ENCODE data around the gene ADAP2. TPM values are rescaled to one million over a fixed set of nuclear protein-coding genes. Genes with fewer than 3 reads are reported as not detected.
"Not testable (repeated sequence)": the region's sequence is repeated elsewhere in the genome, so short reads cannot be mapped to it uniquely, and the experiment has no call there.

The ADAP2 gene
- total RNA-seq, 2 experiments from 2014 or later: 0.92 to 1.5 TPM

DNA sequence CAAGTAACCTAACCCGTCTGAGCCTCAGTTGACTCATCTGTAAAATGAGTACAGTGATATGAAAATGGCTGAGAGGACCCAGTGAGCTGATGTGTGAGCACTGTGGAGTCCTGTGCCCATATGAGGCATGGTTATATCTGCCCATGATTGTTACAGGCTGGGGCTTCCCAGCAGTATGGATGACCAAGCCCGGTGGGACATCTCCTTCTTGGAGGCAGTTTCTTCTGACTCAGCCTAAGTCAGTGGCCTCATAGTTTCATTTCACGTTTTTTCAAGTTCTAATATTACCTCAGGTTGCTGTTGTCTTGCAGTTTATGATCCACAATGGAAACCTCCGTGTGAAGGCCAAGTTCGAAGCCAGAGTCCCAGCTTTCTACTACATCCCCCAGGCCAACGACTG is 4.8 kb downstream of the ADAP2 start:
- TF ChIP-seq, protein P1, sequence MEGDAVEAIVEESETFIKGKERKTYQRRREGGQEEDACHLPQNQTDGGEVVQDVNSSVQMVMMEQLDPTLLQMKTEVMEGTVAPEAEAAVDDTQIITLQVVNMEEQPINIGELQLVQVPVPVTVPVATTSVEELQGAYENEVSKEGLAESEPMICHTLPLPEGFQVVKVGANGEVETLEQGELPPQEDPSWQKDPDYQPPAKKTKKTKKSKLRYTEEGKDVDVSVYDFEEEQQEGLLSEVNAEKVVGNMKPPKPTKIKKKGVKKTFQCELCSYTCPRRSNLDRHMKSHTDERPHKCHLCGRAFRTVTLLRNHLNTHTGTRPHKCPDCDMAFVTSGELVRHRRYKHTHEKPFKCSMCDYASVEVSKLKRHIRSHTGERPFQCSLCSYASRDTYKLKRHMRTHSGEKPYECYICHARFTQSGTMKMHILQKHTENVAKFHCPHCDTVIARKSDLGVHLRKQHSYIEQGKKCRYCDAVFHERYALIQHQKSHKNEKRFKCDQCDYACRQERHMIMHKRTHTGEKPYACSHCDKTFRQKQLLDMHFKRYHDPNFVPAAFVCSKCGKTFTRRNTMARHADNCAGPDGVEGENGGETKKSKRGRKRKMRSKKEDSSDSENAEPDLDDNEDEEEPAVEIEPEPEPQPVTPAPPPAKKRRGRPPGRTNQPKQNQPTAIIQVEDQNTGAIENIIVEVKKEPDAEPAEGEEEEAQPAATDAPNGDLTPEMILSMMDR (IDR thresholded peaks at IDR 0.05): no peak
- DNase-seq (no peak), ATAC-seq (no peak)
- intact Hi-C loops (cut with micrococcal nuclease): no loop called here
- ChIA-PET CTCF (interaction anchor here (1.2 kb wide), 1 partner anchor 290 kb away, joined by 3 read pairs; no protein-coding TSS in a partner anchor), POLR2A (no interaction called here)
- Mint-ChIP-seq H3K9me3 (no peaks in the 10 kb centered on the region), H3K27ac (no peak overlapping the region), H3K4me3 (no peak overlapping the region), H3K4me1 (ENCODE audit: low read depth) (peaks cover 7% of the 10 kb centered on the region), H3K36me3 (ENCODE audit: low read depth) (no peaks in the 10 kb centered on the region), H3K27me3 (peaks cover 32% of the 10 kb centered on the region)

DNA sequence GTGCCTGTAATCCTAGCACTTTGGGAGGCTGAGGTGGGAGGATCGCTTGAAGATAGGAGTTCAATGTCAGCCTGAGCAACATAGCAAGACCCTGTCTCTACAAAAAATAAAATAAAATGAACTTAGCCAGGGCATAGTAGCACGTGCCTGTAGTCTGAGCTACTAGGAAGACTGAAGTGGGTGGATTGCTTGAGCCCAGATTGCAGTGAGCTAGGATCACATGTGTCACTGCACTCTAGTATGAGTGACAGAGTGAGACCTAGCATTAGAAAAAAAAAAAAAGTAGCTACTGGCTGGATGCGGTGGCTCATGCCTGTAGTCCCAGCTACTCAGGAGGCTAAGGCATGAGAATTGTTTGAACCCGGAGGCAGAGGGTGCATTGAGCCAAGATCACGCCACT is 6.0 kb downstream of the ADAP2 start:
- Mint-ChIP-seq H3K27me3 (peaks cover 25% of the 10 kb centered on the region), H3K4me1 (ENCODE audit: low read depth) (peaks cover 3% of the 10 kb centered on the region), H3K27ac (no peak overlapping the region), H3K36me3 (ENCODE audit: low read depth) (no peaks in the 10 kb centered on the region), H3K4me3 (no peak overlapping the region), H3K9me3 (no peaks in the 10 kb centered on the region)
- ATAC-seq (no peak), DNase-seq (no peak)
- ChIA-PET CTCF (no interaction called here), POLR2A (no interaction called here)
- TF ChIP-seq, protein P1 (IDR thresholded peaks at IDR 0.05): no peak
- intact Hi-C loops (cut with micrococcal nuclease): no loop called here

DNA sequence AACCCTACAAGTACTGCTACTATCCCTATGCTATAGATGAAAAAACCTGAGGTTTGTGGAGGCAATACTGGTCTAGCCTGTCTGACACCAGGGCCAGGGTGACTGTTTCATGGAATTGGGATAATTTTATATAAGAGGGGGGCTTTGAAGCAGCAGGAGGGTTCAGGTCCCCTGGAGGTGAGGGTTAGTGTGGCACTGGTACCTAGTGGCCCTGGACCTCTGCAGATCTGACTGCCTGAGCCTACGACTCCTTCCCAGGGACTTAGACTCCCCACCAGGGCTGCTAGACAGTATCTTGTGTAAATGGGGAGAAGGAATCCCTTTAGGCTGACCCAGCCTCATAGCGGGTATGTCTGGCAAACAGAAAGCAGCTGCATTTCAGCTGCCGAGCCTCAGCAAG is 6.8 kb downstream of the ADAP2 start:
- Mint-ChIP-seq H3K9me3 (no peaks in the 10 kb centered on the region), H3K27me3 (peaks cover 20% of the 10 kb centered on the region), H3K27ac (no peak overlapping the region), H3K4me3 (no peak overlapping the region), H3K36me3 (ENCODE audit: low read depth) (no peaks in the 10 kb centered on the region), H3K4me1 (ENCODE audit: low read depth) (no peaks in the 10 kb centered on the region)
- intact Hi-C loops (cut with micrococcal nuclease): no loop called here
- DNase-seq (no peak), ATAC-seq (no peak)
- POLR2A ChIA-PET: no interaction called here
- CTCF ChIA-PET: no interaction called here
- TF ChIP-seq, protein P1 (IDR thresholded peaks at IDR 0.05): no peak

DNA sequence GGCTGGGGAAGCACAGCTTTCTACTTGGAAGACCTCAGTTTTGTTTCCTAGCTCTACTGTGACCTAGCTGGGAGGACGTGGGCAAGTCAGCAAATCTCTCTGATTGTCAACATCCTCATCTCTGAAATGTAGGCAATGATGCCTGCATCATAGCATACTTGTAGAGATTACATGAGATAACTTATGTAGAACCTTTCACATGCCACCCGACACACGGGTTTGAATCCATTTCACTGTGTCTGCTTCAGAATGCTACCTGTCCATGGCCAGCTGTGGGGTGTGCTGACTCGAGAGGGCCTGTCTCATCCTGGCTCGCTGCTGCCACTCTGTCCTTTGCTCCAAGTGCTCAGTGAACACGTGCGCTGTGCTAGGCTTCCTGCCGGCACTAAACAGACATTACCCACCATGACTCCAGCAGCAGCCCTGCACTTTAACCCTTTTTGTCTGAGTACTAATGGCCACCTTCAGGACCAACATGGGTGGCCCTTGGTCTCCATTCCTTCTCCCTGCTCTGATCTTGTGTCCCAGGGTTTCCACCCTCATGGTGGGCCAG is 7.4 kb downstream of the ADAP2 start:
- H3K9me3 Mint-ChIP-seq: no peaks in the 10 kb centered on the region
- no peak overlapping the region for H3K4me3 Mint-ChIP-seq
- H3K4me1 Mint-ChIP-seq (ENCODE audit: low read depth): no peaks in the 10 kb centered on the region
- DNase-seq (no peak), ATAC-seq (no peak)
- H3K36me3 Mint-ChIP-seq (ENCODE audit: low read depth): no peaks in the 10 kb centered on the region
- ChIA-PET POLR2A (no interaction called here), CTCF (no interaction called here)
- TF ChIP-seq, protein P1 (IDR thresholded peaks at IDR 0.05): no peak
- intact Hi-C loops (cut with micrococcal nuclease): no loop called here
- no peak overlapping the region for H3K27ac Mint-ChIP-seq
- peaks cover 17% of the 10 kb centered on the region for H3K27me3 Mint-ChIP-seq

DNA sequence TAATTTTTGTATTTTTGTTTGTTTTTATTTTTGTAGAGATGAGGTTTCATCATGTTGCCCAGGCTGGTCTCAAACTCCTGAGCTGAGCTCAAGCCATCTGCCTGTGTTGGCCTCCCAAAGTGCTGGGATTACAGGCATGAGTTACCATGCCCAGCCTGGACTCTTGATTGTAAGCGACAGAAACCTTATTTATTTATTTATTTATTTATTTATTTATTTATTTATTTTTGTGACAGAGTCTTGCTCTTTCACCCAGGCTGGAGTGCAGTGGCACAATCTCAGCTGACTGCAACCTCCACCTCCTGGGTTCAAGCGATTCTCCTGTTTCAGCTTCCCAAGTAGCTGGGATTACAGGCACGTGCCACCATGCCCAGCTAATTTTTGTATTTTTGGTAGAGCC is 8.1 kb downstream of the ADAP2 start:
- H3K4me1 Mint-ChIP-seq (ENCODE audit: low read depth); intact Hi-C loops (cut with micrococcal nuclease); H3K36me3 Mint-ChIP-seq (ENCODE audit: low read depth); POLR2A ChIA-PET; H3K27ac Mint-ChIP-seq; CTCF ChIA-PET; H3K9me3 Mint-ChIP-seq; H3K4me3 Mint-ChIP-seq; DNase-seq; ATAC-seq: not testable (repeated sequence)
- peaks cover 13% of the 10 kb centered on the region for H3K27me3 Mint-ChIP-seq

DNA sequence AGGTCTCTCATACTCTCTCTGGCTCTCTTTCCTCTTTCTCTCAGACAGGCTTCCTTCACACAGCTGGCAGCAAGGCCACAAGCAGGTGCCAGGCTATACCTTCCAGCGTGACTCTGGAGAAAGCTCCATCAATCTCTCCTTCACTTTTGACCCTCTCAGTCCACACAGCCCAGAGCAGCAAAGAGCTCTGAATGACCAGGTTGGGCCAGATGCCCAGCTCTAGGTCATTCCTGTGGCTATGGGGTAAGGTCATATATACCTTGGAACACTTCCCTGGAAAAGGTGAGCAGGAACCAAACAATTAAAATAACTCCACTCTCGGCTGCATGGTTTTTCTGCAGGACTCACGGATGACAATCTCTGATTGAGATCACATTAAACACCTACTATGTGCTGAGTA is 8.8 kb downstream of the ADAP2 start:
- no peak for DNase-seq
- TF ChIP-seq, protein P1 (IDR thresholded peaks at IDR 0.05): no peak

DNA sequence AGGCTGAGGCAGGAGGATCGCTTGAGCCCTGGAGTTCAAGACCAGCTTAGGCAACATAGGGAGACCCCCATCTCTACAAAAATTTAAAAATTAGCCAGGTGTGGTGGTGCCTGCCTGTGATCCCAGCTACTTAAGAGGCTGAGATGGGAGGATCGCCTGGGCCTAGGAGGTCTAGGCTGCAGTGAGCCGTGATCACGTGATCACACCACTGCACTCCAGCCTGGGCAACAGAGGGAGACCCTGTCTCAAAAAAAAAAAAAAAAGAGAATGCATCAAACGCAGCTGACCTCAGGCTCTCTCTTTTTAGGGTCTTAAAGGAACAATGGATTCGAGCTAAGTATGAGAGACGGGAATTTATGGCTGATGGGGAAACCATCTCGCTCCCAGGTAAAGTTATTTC is 9.8 kb downstream of the ADAP2 start:
- H3K27ac Mint-ChIP-seq; H3K36me3 Mint-ChIP-seq (ENCODE audit: low read depth); DNase-seq; H3K27me3 Mint-ChIP-seq; H3K4me3 Mint-ChIP-seq; H3K9me3 Mint-ChIP-seq; intact Hi-C loops (cut with micrococcal nuclease); CTCF ChIA-PET; H3K4me1 Mint-ChIP-seq (ENCODE audit: low read depth); ATAC-seq: not testable (repeated sequence)
- POLR2A ChIA-PET: interaction anchor here (0.6 kb wide), 1 partner anchor 137 kb away, joined by 3 read pairs; no protein-coding TSS in a partner anchor

More for the DNA sequence above, 8.8 kb downstream of the ADAP2 start:
- Mint-ChIP-seq H3K36me3 (ENCODE audit: low read depth) (no peaks in the 10 kb centered on the region), H3K4me1 (ENCODE audit: low read depth) (no peaks in the 10 kb centered on the region), H3K27ac (no peak overlapping the region), H3K9me3 (no peaks in the 10 kb centered on the region), H3K4me3 (no peak overlapping the region), H3K27me3 (peaks cover 12% of the 10 kb centered on the region)
- POLR2A ChIA-PET: no interaction called here
- CTCF ChIA-PET: no interaction called here
- ATAC-seq: no peak
- intact Hi-C loops (cut with micrococcal nuclease): no loop called here
